IMR-90 (cell line): ENCODE data around the gene CDC40.

ENCODE experiments used
- BHLHE40 ChIP-seq: fragments of 150-350 bp; IDR thresholded peaks from 2 replicates; pipeline ENCODE4 v1.6.1; 2016; ENCODE audit warnings: mild to moderate bottlenecking, low read depth, low read length
- CHD1 ChIP-seq: IDR thresholded peaks from 2 replicates; pipeline ENCODE4 v1.6.1; 2012; ENCODE audit warnings: low read depth, low read length, improper control_type of control experiment
- FOS ChIP-seq: fragments of 150-350 bp; IDR thresholded peaks from 2 replicates; pipeline ENCODE4 v1.6.1; 2016; ENCODE audit warnings: low read depth, low read length
- MAFK ChIP-seq: IDR thresholded peaks from 2 replicates; pipeline ENCODE4 v1.6.1; 2012; ENCODE audit warnings: low read depth, low read length, improper control_type of control experiment
- MAZ ChIP-seq: IDR thresholded peaks from 2 replicates; pipeline ENCODE4 v1.6.1; 2012; ENCODE audit warnings: low read depth, mild to moderate bottlenecking, low read length, improper control_type of control experiment, moderate library complexity, borderline replicate concordance
- MXI1 ChIP-seq: IDR thresholded peaks from 2 replicates; pipeline ENCODE4 v1.6.1; 2012; ENCODE audit warnings: low read depth, mild to moderate bottlenecking, low read length, moderate library complexity, borderline replicate concordance
- NFE2L2 ChIP-seq: fragments of 150-350 bp; IDR thresholded peaks from 2 replicates; pipeline ENCODE4 v1.6.1; 2016; ENCODE audit warnings: low read depth, mild to moderate bottlenecking, low read length
- POLR2A ChIP-seq: IDR thresholded peaks from 2 replicates; pipeline ENCODE4 v1.6.1; 2012; ENCODE audit warnings: mild to moderate bottlenecking, low read depth, low read length
- RAD21 ChIP-seq: IDR thresholded peaks from 2 replicates; pipeline ENCODE4 v1.6.1; 2012; ENCODE audit warnings: low read length, improper control_type of control experiment
- RCOR1 ChIP-seq: IDR thresholded peaks from 2 replicates; pipeline ENCODE4 v1.6.1; 2012; ENCODE audit warnings: mild to moderate bottlenecking, low read length, improper control_type of control experiment; ENCODE audit not compliant: insufficient replicate concordance
- RFX5 ChIP-seq: IDR thresholded peaks from 2 replicates; pipeline ENCODE4 v1.8.0; 2012; ENCODE audit warnings: low read depth, mild to moderate bottlenecking, low read length, moderate library complexity
- SMC3 ChIP-seq: fragments of 150-350 bp; IDR thresholded peaks from 2 replicates; pipeline ENCODE4 v1.6.1; 2016; ENCODE audit warnings: low read depth, mild to moderate bottlenecking, antibody characterized with exemption, low read length, moderate library complexity
- TF ChIP-seq, protein P1 (sequence below): conservative IDR thresholded peaks from 2 replicates; pipeline ENCODE4 v1.5.1; 2012; ENCODE audit warnings: mild to moderate bottlenecking, low read depth, low read length, improper control_type of control experiment
- TF ChIP-seq, protein P2 (sequence below): fragments of 150-350 bp; IDR thresholded peaks from 2 replicates; pipeline ENCODE4 v1.6.1; 2017; ENCODE audit warnings: mild to moderate bottlenecking, antibody characterized with exemption, low read length, low read depth

DNA sequence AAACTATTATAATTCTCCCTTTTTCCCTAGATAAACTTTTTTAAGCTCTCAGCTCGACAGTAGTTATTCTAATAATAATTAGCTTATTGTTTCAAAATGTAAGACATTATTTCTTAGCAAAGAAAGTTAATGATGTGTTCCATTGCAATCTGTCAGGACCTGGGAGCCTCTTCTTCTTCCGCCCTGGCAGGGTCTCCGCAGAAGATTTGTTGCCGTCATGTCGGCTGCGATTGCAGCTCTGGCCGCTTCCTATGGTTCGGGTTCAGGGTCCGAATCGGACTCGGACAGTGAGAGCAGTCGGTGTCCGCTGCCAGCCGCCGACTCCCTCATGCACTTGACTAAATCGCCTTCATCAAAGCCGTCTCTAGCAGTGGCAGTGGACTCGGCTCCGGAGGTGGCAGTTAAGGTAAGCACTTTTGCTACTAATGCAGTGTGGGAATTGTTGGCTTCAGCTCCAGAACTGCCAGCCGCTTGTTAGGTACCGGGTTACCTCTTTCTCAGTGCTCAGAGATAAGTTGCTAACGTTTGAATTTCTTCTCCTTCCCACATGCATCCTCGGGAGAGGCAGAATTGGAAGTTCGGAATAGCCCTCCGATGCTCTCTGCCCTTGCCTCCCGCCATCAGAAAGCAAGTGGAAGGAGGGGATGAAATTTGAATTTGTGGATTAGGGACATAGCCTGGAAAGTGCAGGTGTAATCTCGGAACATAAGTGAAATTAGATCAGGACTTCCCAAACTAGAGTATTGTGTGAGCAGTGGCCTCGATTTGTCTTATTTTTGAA is at the start of gene CDC40:
- TF ChIP-seq BHLHE40 (no peak), POLR2A (no peak), FOS (no peak), RFX5 (no peak), SMC3 (no peak), MAFK (no peak), RAD21 (no peak), MAZ (no peak), MXI1 (0 out of 2 replicates have a peak, but pooled peaks have one; percentile 25), CHD1 (no peak), RCOR1 (no peak), NFE2L2 (no peak)
- TF ChIP-seq, protein P1, sequence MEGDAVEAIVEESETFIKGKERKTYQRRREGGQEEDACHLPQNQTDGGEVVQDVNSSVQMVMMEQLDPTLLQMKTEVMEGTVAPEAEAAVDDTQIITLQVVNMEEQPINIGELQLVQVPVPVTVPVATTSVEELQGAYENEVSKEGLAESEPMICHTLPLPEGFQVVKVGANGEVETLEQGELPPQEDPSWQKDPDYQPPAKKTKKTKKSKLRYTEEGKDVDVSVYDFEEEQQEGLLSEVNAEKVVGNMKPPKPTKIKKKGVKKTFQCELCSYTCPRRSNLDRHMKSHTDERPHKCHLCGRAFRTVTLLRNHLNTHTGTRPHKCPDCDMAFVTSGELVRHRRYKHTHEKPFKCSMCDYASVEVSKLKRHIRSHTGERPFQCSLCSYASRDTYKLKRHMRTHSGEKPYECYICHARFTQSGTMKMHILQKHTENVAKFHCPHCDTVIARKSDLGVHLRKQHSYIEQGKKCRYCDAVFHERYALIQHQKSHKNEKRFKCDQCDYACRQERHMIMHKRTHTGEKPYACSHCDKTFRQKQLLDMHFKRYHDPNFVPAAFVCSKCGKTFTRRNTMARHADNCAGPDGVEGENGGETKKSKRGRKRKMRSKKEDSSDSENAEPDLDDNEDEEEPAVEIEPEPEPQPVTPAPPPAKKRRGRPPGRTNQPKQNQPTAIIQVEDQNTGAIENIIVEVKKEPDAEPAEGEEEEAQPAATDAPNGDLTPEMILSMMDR = no peak
- TF ChIP-seq, protein P2, sequence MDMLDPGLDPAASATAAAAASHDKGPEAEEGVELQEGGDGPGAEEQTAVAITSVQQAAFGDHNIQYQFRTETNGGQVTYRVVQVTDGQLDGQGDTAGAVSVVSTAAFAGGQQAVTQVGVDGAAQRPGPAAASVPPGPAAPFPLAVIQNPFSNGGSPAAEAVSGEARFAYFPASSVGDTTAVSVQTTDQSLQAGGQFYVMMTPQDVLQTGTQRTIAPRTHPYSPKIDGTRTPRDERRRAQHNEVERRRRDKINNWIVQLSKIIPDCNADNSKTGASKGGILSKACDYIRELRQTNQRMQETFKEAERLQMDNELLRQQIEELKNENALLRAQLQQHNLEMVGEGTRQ = no peak
